SK-N-SH (cell line): ENCODE results near the gene CARD14. TPM values are rescaled to one million over a fixed set of nuclear protein-coding genes. Genes with fewer than 3 reads are reported as not detected.

Experiments used
- CTCF ChIA-PET: fragments of 300-600, 350-600 bp; formaldehyde crosslinking; extraction: SDS; loops from one replicate; lab custom pipeline; 2021; lab: Yijun Ruan, JAX
- POLR2A ChIA-PET: fragments of 350-600 bp; sonication (Branson Sonifier 250); formaldehyde crosslinking; extraction: SDS; loops from one replicate; lab custom pipeline; 2020; ENCODE audit warnings: antibody characterized with exemption, inconsistent platforms; lab: Yijun Ruan, JAX
- DNase-seq: peaks from one replicate; pipeline ENCODE4 v3.0.0; 2012
- H2AFZ ChIP-seq: fragments of 200-600 bp; sonication (generic); 2 replicates; pipeline ENCODE4 v1.8.1; 2016; ENCODE audit warnings: antibody characterized with exemption, mild to moderate bottlenecking, low read depth
- H3F3A ChIP-seq: fragments of 200-600 bp; sonication (generic); replicated peaks from 2 replicates; pipeline ENCODE3; 2016; ENCODE audit warnings: antibody characterized with exemption, mild to moderate bottlenecking; ENCODE audit not compliant: insufficient read depth
- H3K27ac ChIP-seq, 2 experiments: fragments of 200-500 bp in 1 of 2; fragments of 200-600 bp in 1 of 2; sonication (Bioruptor generic) in 1 of 2; sonication (generic), shearing (Covaris generic) in 1 of 2; 2 replicates each; pipeline versions ENCODE4 v1.5.1 to v1.6.1; 2014 to 2016; ENCODE audit warnings: low read depth in 2 of 2, inconsistent platforms in 1 of 2, low read length in 1 of 2, mild to moderate bottlenecking in 1 of 2, mixed read lengths in 1 of 2
- H3K27me3 ChIP-seq: fragments of 200-600 bp; sonication (generic), shearing (Covaris generic); 2 replicates; pipeline ENCODE4 v1.6.1; 2016; ENCODE audit warnings: mixed run types; ENCODE audit not compliant: insufficient read depth
- H3K36me3 ChIP-seq, 2 experiments: fragments of 200-500 bp in 1 of 2; fragments of 200-600 bp in 1 of 2; sonication (Bioruptor generic) in 1 of 2; sonication (generic) in 1 of 2; replicated peaks in 1 of 2; 2 replicates each; pipeline versions ENCODE3 to v1.5.1; 2014 to 2016; ENCODE audit warnings: low read length in 1 of 2, mild to moderate bottlenecking in 1 of 2; ENCODE audit not compliant: insufficient read depth in 2 of 2, control insufficient read depth in 1 of 2
- H3K4me1 ChIP-seq, 2 experiments: fragments of 200-500 bp in 1 of 2; fragments of 200-600 bp in 1 of 2; sonication (Bioruptor generic) in 1 of 2; sonication (generic), shearing (Covaris generic) in 1 of 2; 2 replicates each; pipeline versions ENCODE4 v1.5.1 to v1.6.1; 2014 to 2016; ENCODE audit warnings: low read depth in 1 of 2, low read length in 1 of 2, mixed run types in 1 of 2; ENCODE audit not compliant: insufficient read depth in 2 of 2, control insufficient read depth in 1 of 2
- H3K4me2 ChIP-seq: fragments of 200-600 bp; sonication (generic), shearing (Covaris generic); 2 replicates; pipeline ENCODE4 v1.6.1; 2017; ENCODE audit warnings: mixed run types
- H3K4me3 ChIP-seq, 2 experiments: fragments of 200-500 bp in 1 of 2; fragments of 200-600 bp in 1 of 2; sonication (Bioruptor generic) in 1 of 2; sonication (generic), shearing (Covaris generic) in 1 of 2; 2 replicates each; pipeline versions ENCODE4 v1.5.1 to v1.8.1; 2014 to 2016; ENCODE audit warnings: low read depth in 2 of 2, inconsistent platforms in 1 of 2, low read length in 1 of 2, mild to moderate bottlenecking in 1 of 2, mixed read lengths in 1 of 2, moderate library complexity in 1 of 2
- H3K79me2 ChIP-seq: fragments of 200-600 bp; sonication (generic); 2 replicates; pipeline ENCODE4 v1.8.1; 2017; ENCODE audit warnings: mild to moderate bottlenecking; ENCODE audit not compliant: insufficient read depth
- H3K9ac ChIP-seq: fragments of 200-600 bp; sonication (generic); 2 replicates; pipeline ENCODE4 v1.6.1; 2017; ENCODE audit warnings: mixed run types
- H3K9me2 ChIP-seq: fragments of 200-600 bp; sonication (generic); 2 replicates; pipeline ENCODE4 v1.6.1; 2017; ENCODE audit warnings: mixed run types
- H3K9me3 ChIP-seq: fragments of 200-600 bp; sonication (generic); 2 replicates; pipeline ENCODE4 v1.6.1; 2017; ENCODE audit warnings: mixed run types, mild to moderate bottlenecking, moderate library complexity
- H4K20me1 ChIP-seq: fragments of 200-600 bp; sonication (generic); 2 replicates; pipeline ENCODE4 v1.6.1; 2017; ENCODE audit warnings: mild to moderate bottlenecking, mixed run types; ENCODE audit not compliant: insufficient read depth
- CHD2 ChIP-seq: fragments of 150-350 bp; IDR thresholded peaks from 2 replicates; pipeline ENCODE4 v1.6.1; 2018; ENCODE audit warnings: low read length; ENCODE audit not compliant: partially characterized antibody
- EP300 ChIP-seq, 2 experiments: IDR thresholded peaks; 2 replicates each; pipeline versions ENCODE4 v1.4.0 to v1.6.1; 2012; ENCODE audit warnings: borderline replicate concordance in 1 of 2, low read depth in 1 of 2, low read length in 1 of 2
- EZH2phosphoT487 ChIP-seq: fragments of 200-600 bp; sonication (generic); IDR thresholded peaks from 2 replicates; pipeline ENCODE4 v1.6.1; 2017; ENCODE audit warnings: low read depth, mixed run types, mild to moderate bottlenecking, antibody characterized with exemption, moderate library complexity, borderline replicate concordance
- FOXJ3 ChIP-seq: sonication (generic); formaldehyde crosslinking; IDR thresholded peaks from 2 replicates; pipeline ENCODE4 v1.5.1; 2020; ENCODE audit warnings: mild to moderate bottlenecking, missing genetic modification reagents
- FOXM1 ChIP-seq: IDR thresholded peaks from 2 replicates; pipeline ENCODE4 v1.4.0; 2012; ENCODE audit warnings: low read depth, mild to moderate bottlenecking
- GATA2 ChIP-seq: sonication (generic); formaldehyde crosslinking; IDR thresholded peaks from 2 replicates; pipeline ENCODE4 v1.5.0; 2020; ENCODE audit warnings: mild to moderate bottlenecking, missing genetic modification reagents
- MEF2A ChIP-seq: IDR thresholded peaks from 2 replicates; pipeline ENCODE4 v1.4.0; 2012; ENCODE audit warnings: low read depth, borderline replicate concordance
- NFIC ChIP-seq: IDR thresholded peaks from 2 replicates; pipeline ENCODE4 v1.4.0; 2012; ENCODE audit warnings: borderline replicate concordance
- NRF1 ChIP-seq: IDR thresholded peaks from 2 replicates; pipeline ENCODE4 v1.6.1; 2012; ENCODE audit warnings: low read depth, mild to moderate bottlenecking, low read length
- RAD21 ChIP-seq: IDR thresholded peaks from 2 replicates; pipeline ENCODE4 v1.6.1; 2012; ENCODE audit warnings: mild to moderate bottlenecking, low read length
- RFX5 ChIP-seq: IDR thresholded peaks from 2 replicates; pipeline ENCODE4 v1.6.1; 2012; ENCODE audit warnings: mild to moderate bottlenecking, improper control_type of control experiment, low read length
- RXRA ChIP-seq: IDR thresholded peaks from 2 replicates; pipeline ENCODE4 v1.4.0; 2012; ENCODE audit warnings: low read depth, mild to moderate bottlenecking, borderline replicate concordance
- SIN3A ChIP-seq: IDR thresholded peaks from 2 replicates; pipeline ENCODE4 v1.6.1; 2012; ENCODE audit warnings: low read depth, mild to moderate bottlenecking, low read length, moderate library complexity, borderline replicate concordance
- SMC3 ChIP-seq: IDR thresholded peaks from 2 replicates; pipeline ENCODE4 v1.6.1; 2012; ENCODE audit warnings: low read depth, low read length, improper control_type of control experiment
- TAF1 ChIP-seq: IDR thresholded peaks from 2 replicates; pipeline ENCODE4 v1.6.1; 2012; ENCODE audit warnings: low read depth, mild to moderate bottlenecking, low read length, moderate library complexity, borderline replicate concordance
- TCF12 ChIP-seq: IDR thresholded peaks from 2 replicates; pipeline ENCODE4 v1.4.0; 2012
- TEAD4 ChIP-seq: IDR thresholded peaks from 2 replicates; pipeline ENCODE4 v1.4.0; 2012; ENCODE audit warnings: mild to moderate bottlenecking, borderline replicate concordance; ENCODE audit not compliant: insufficient read depth
- YY1 ChIP-seq: IDR thresholded peaks from 2 replicates; pipeline ENCODE4 v1.4.0; 2012; ENCODE audit warnings: low read depth, mild to moderate bottlenecking
- WGBS: methylation state at CpG from one replicate; pipeline ENCODE4 v1.1.6; 2017; ENCODE audit warnings: low lambda C conversion rate; 5-methylcytosine and 5-hydroxymethylcytosine counted together
- polyA plus RNA-seq, 3 experiments: library from polyadenylated mRNA; depleted of rRNA; stranded (reverse); fragments of >200 nt; gene quantifications; 2 replicates each; pipeline ENCODE4 v1.2.3, GENCODE V29; 2012
- TF ChIP-seq, protein P1 (sequence below): IDR thresholded peaks from 2 replicates; pipeline ENCODE4 v1.6.1; 2012; ENCODE audit warnings: mild to moderate bottlenecking, low read depth, low read length, moderate library complexity
- TF ChIP-seq, protein P2 (sequence below): IDR thresholded peaks from 2 replicates; pipeline ENCODE4 v1.4.0; 2012; ENCODE audit warnings: low read depth, borderline replicate concordance
- TF ChIP-seq, protein P3 (sequence below): fragments of 200-600 bp; sonication (generic); IDR thresholded peaks from 2 replicates; pipeline ENCODE4 v1.6.1; 2017; ENCODE audit warnings: antibody characterized with exemption, mild to moderate bottlenecking, moderate library complexity
- TF ChIP-seq, protein P4 (sequence below): fragments of 150-350 bp; IDR thresholded peaks from 2 replicates; pipeline ENCODE4 v1.6.1; 2016; ENCODE audit warnings: mild to moderate bottlenecking, low read depth, low read length

CARD14 gene
- polyA plus RNA-seq, 1 of the 3 experiments (the other 2 are of a cell fraction), result 0.05 TPM

DNA sequence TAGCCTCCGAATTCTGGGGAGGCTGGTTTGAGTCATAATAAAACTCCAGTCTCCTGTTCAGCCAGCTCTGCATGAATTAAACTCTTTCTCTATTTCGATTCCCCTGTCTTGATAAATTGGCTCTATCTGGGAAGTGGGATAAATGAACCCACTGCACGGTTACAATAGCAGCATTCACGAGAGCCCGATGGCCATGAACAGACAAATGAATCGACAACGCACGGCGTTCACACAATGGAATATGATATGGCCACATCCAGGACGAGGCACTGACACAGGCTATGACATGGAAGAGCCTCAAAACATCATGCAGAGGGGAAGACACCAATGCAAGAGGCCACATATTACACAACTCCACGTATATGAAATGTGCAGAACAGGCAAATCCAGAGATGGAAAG is 5.6 kb upstream of the CARD14 start:
- Histone ChIP-seq H3K27me3 (no peaks in the 10 kb centered on the region), H3K36me3 (no peaks in the 10 kb centered on the region), H3K4me3 (no peak overlapping the region), H4K20me1 (no peaks in the 10 kb centered on the region), H3K27ac (no peak overlapping the region), H2AFZ (no peak overlapping the region), H3K79me2 (no peaks in the 10 kb centered on the region), H3F3A (no peaks in the 10 kb centered on the region), H3K4me2 (no peak overlapping the region), H3K9ac (no peak overlapping the region), H3K9me2 (no peaks in the 10 kb centered on the region), H3K9me3 (no peaks in the 10 kb centered on the region), H3K4me1 (peaks cover 0 to 14% of the 10 kb centered on the region in 2 experiments; a peak in 1 of 4 replicates)
- ChIA-PET CTCF (no interaction called here), POLR2A (no interaction called here)
- no peak for DNase-seq
- TF ChIP-seq RFX5 (no peak), FOXJ3 (CRISPR knock-in tag) (no peak), SMC3 (no peak)
- TF ChIP-seq, protein P1, sequence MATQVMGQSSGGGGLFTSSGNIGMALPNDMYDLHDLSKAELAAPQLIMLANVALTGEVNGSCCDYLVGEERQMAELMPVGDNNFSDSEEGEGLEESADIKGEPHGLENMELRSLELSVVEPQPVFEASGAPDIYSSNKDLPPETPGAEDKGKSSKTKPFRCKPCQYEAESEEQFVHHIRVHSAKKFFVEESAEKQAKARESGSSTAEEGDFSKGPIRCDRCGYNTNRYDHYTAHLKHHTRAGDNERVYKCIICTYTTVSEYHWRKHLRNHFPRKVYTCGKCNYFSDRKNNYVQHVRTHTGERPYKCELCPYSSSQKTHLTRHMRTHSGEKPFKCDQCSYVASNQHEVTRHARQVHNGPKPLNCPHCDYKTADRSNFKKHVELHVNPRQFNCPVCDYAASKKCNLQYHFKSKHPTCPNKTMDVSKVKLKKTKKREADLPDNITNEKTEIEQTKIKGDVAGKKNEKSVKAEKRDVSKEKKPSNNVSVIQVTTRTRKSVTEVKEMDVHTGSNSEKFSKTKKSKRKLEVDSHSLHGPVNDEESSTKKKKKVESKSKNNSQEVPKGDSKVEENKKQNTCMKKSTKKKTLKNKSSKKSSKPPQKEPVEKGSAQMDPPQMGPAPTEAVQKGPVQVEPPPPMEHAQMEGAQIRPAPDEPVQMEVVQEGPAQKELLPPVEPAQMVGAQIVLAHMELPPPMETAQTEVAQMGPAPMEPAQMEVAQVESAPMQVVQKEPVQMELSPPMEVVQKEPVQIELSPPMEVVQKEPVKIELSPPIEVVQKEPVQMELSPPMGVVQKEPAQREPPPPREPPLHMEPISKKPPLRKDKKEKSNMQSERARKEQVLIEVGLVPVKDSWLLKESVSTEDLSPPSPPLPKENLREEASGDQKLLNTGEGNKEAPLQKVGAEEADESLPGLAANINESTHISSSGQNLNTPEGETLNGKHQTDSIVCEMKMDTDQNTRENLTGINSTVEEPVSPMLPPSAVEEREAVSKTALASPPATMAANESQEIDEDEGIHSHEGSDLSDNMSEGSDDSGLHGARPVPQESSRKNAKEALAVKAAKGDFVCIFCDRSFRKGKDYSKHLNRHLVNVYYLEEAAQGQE, result no peak
- 67% methylated on average over 11 of the region's 11 CpGs for WGBS

DNA sequence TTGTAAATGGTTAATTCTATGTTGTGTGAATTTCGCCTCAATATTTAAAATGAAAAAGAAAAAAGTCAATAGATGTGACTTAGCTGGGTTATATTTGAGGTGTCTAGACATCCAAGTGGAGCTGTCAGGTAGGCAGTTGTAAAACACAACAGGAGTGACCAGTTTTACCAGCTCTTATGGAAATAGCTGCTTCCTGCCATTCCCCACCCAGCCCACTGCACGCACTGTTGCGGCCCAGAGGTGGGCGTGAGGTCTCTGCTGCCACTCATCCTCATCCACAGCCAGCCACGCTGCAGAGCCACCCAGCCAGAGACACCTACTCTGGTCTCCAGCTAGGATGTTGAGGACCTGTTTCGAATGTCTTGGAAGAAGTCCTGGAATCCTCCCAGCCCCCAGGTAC is 3.4 kb upstream of the CARD14 start:
- Histone ChIP-seq H3K9ac (no peak overlapping the region), H3K4me3 (no peak overlapping the region), H3K36me3 (no peaks in the 10 kb centered on the region), H3K27ac (no peak overlapping the region), H3K9me2 (no peaks in the 10 kb centered on the region), H3K4me2 (no peak overlapping the region), H3K79me2 (no peaks in the 10 kb centered on the region), H4K20me1 (no peaks in the 10 kb centered on the region), H3K27me3 (no peaks in the 10 kb centered on the region; the same call in 1 of the 2 replicates), H3F3A (no peaks in the 10 kb centered on the region), H2AFZ (no peak overlapping the region), H3K4me1 (no peaks in the 10 kb centered on the region; a peak in 1 of 4 replicates), H3K9me3 (no peaks in the 10 kb centered on the region)
- ChIA-PET CTCF (interaction anchor here (1.0 to 1.3 kb wide), 3 partner anchors 29 to 83 kb away, joined by 3 to 4 read pairs (median 4); partner anchors contain the start of gene GAA), POLR2A (interaction anchor here (1.1 kb wide), 1 partner anchor 65 kb away, joined by 3 read pairs; the partner anchor contains the start of gene GAA)
- DNase-seq, result no peak
- TF ChIP-seq YY1, result no peak
- no peak for TF ChIP-seq MEF2A
- TF ChIP-seq, protein P2, sequence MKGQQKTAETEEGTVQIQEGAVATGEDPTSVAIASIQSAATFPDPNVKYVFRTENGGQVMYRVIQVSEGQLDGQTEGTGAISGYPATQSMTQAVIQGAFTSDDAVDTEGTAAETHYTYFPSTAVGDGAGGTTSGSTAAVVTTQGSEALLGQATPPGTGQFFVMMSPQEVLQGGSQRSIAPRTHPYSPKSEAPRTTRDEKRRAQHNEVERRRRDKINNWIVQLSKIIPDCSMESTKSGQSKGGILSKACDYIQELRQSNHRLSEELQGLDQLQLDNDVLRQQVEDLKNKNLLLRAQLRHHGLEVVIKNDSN, result no peak
- TF ChIP-seq EP300 (IDR thresholded peaks at IDR 0.05; ENCODE audit: borderline replicate concordance in 1 of 2, low read depth in 1 of 2, low read length in 1 of 2), result no peak
- no peak for TF ChIP-seq GATA2 (CRISPR knock-in tag)
- no peak for TF ChIP-seq RFX5
- no peak for TF ChIP-seq NFIC
- no peak for TF ChIP-seq RAD21
- TF ChIP-seq, protein P3, sequence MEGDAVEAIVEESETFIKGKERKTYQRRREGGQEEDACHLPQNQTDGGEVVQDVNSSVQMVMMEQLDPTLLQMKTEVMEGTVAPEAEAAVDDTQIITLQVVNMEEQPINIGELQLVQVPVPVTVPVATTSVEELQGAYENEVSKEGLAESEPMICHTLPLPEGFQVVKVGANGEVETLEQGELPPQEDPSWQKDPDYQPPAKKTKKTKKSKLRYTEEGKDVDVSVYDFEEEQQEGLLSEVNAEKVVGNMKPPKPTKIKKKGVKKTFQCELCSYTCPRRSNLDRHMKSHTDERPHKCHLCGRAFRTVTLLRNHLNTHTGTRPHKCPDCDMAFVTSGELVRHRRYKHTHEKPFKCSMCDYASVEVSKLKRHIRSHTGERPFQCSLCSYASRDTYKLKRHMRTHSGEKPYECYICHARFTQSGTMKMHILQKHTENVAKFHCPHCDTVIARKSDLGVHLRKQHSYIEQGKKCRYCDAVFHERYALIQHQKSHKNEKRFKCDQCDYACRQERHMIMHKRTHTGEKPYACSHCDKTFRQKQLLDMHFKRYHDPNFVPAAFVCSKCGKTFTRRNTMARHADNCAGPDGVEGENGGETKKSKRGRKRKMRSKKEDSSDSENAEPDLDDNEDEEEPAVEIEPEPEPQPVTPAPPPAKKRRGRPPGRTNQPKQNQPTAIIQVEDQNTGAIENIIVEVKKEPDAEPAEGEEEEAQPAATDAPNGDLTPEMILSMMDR, result no peak
- no peak for TF ChIP-seq EZH2phosphoT487
- TF ChIP-seq TEAD4, result no peak
- TF ChIP-seq SMC3, result no peak
- no peak for TF ChIP-seq CHD2
- no peak for TF ChIP-seq TAF1
- TF ChIP-seq, protein P4, sequence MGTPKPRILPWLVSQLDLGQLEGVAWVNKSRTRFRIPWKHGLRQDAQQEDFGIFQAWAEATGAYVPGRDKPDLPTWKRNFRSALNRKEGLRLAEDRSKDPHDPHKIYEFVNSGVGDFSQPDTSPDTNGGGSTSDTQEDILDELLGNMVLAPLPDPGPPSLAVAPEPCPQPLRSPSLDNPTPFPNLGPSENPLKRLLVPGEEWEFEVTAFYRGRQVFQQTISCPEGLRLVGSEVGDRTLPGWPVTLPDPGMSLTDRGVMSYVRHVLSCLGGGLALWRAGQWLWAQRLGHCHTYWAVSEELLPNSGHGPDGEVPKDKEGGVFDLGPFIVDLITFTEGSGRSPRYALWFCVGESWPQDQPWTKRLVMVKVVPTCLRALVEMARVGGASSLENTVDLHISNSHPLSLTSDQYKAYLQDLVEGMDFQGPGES, result no peak
- TF ChIP-seq TCF12, result no peak
- no peak for TF ChIP-seq FOXM1
- no peak for TF ChIP-seq SIN3A
- no peak for TF ChIP-seq RXRA
- no peak for TF ChIP-seq NRF1
- WGBS, result 65% methylated on average over 3 of the region's 6 CpGs
